GM12864 (cell line): Measurements from ENCODE around the gene ALKBH5.

Source experiments
- DNase-seq: peaks from one replicate; pipeline ENCODE4 v3.0.0-alpha.2; 2011; ENCODE audit warnings: low read depth
- H3K4me3 ChIP-seq: 2 replicates; pipeline ENCODE4 v1.5.1; 2011; ENCODE audit warnings: mild to moderate bottlenecking, low read depth, low read length, control low read depth
- CTCF ChIP-seq: IDR thresholded peaks from 2 replicates; pipeline ENCODE4 v1.5.1; 2011; ENCODE audit warnings: low read depth, mild to moderate bottlenecking, moderate library complexity, low read length, control low read depth, inconsistent platforms; ENCODE audit errors: missing control alignments

ALKBH5 gene

GRCh38 chr17:18157354-18157985, 26.2 kb upstream of the ALKBH5 start:
- no peak for TF ChIP-seq CTCF
- no peak overlapping the region for H3K4me3 ChIP-seq
- no peak for DNase-seq

GRCh38 chr17:18158022-18158600, 25.5 kb upstream of the ALKBH5 start:
- DNase-seq, result peak; percentile 85
- no peak for TF ChIP-seq CTCF
- H3K4me3 ChIP-seq, result peak overlapping the region; percentile 59

GRCh38 chr17:18159551-18160120, 24.0 kb upstream of the ALKBH5 start:
- no peak for TF ChIP-seq CTCF
- H3K4me3 ChIP-seq, result no peak overlapping the region
- no peak for DNase-seq

GRCh38 chr17:18160128-18160856, 23.3 kb upstream of the ALKBH5 start:
- no peak for TF ChIP-seq CTCF
- no peak for DNase-seq
- no peak overlapping the region for H3K4me3 ChIP-seq

GRCh38 chr17:18161207-18162145, 22.2 kb upstream of the ALKBH5 start:
- TF ChIP-seq CTCF, result no peak
- H3K4me3 ChIP-seq, result no peak overlapping the region
- peak; percentile 50 for DNase-seq

- no peak overlapping the region for H3K4me3 ChIP-seq
- DNase-seq, result no peak
- TF ChIP-seq CTCF, result no peak
These were observed 20.1 kb upstream of the ALKBH5 start for GRCh38 chr17:18163547-18163946.
